Neural progenitor cell (in vitro differentiated cells): ENCODE results near the gene CASP7. TPM values are rescaled to one million over a fixed set of nuclear protein-coding genes. Genes with fewer than 3 reads are reported as not detected.

ENCODE experiments used
- DNase-seq: peaks from one replicate; pipeline ENCODE4 v3.0.0-alpha.2; 2016; ENCODE audit warnings: low spot score
- H2AFZ ChIP-seq: fragments of 200-600 bp; sonication (generic); replicated peaks from 2 replicates; pipeline ENCODE4 v1.6.1; 2016; ENCODE audit warnings: antibody characterized with exemption
- H3F3A ChIP-seq: fragments of 200-600 bp; sonication (generic); 2 replicates; pipeline ENCODE4 v1.6.1; 2016; ENCODE audit warnings: antibody characterized with exemption, low read depth
- H3K27ac ChIP-seq: fragments of 200-600 bp; sonication (generic); 2 replicates; pipeline ENCODE4 v1.5.1; 2016; ENCODE audit warnings: mild to moderate bottlenecking
- H3K27me3 ChIP-seq: fragments of 200-600 bp; sonication (generic); 2 replicates; pipeline ENCODE4 v1.6.1; 2016; ENCODE audit warnings: mild to moderate bottlenecking, moderate library complexity
- H3K36me3 ChIP-seq: fragments of 200-600 bp; sonication (generic); 2 replicates; pipeline ENCODE4 v1.5.1; 2016
- H3K4me1 ChIP-seq: fragments of 200-600 bp; sonication (generic); 2 replicates; pipeline ENCODE4 v1.6.1; 2016; ENCODE audit warnings: mixed run types
- H3K4me2 ChIP-seq: fragments of 200-600 bp; sonication (generic); 2 replicates; pipeline ENCODE4 v1.6.1; 2016
- H3K4me3 ChIP-seq: fragments of 200-600 bp; sonication (generic); 2 replicates; pipeline ENCODE4 v1.5.1; 2016
- H3K79me2 ChIP-seq: fragments of 200-600 bp; sonication (generic); 2 replicates; pipeline ENCODE4 v1.6.1; 2016; ENCODE audit warnings: low read depth
- H3K9ac ChIP-seq: fragments of 200-600 bp; sonication (generic); 2 replicates; pipeline ENCODE4 v1.6.1; 2016
- H3K9me3 ChIP-seq: fragments of 200-600 bp; sonication (generic); 2 replicates; pipeline ENCODE4 v1.5.1; 2016; ENCODE audit warnings: low read depth
- H4K20me1 ChIP-seq: fragments of 200-600 bp; sonication (generic); 2 replicates; pipeline ENCODE4 v1.6.1; 2016; ENCODE audit warnings: low read depth
- H3K27ac Mint-ChIP-seq: 3 replicates; pipeline ENCODE4 v1.8.0; 2021; ENCODE audit warnings: mixed read lengths
- H3K27me3 Mint-ChIP-seq: 2 replicates; pipeline ENCODE4 v1.8.0; 2022; ENCODE audit warnings: low read depth, mild to moderate bottlenecking, inconsistent platforms, moderate library complexity, mixed read lengths; ENCODE audit not compliant: insufficient read depth
- H3K36me3 Mint-ChIP-seq: 3 replicates; pipeline ENCODE4 v1.8.0; 2021; ENCODE audit warnings: mixed read lengths
- H3K4me1 Mint-ChIP-seq: 3 replicates; pipeline ENCODE4 v1.8.0; 2021; ENCODE audit warnings: mixed read lengths
- H3K4me3 Mint-ChIP-seq: 3 replicates; pipeline ENCODE4 v1.8.0; 2021; ENCODE audit warnings: mild to moderate bottlenecking, moderate library complexity, mixed read lengths
- H3K9me3 Mint-ChIP-seq: 3 replicates; pipeline ENCODE4 v1.8.0; 2020; ENCODE audit warnings: mixed read lengths
- EZH2 ChIP-seq: fragments of 200-600 bp; sonication (generic); IDR thresholded peaks from 2 replicates; pipeline ENCODE4 v1.6.1; 2017; ENCODE audit warnings: antibody characterized with exemption, mild to moderate bottlenecking, moderate library complexity
- EZH2phosphoT487 ChIP-seq: fragments of 200-600 bp; sonication (generic); IDR thresholded peaks from 2 replicates; pipeline ENCODE4 v1.6.1; 2017; ENCODE audit warnings: antibody characterized with exemption
- microRNA-seq: library from miRNA; unstranded; fragments of <30 nt; microRNA quantifications from one replicate; pipeline ENCODE4, GENCODE V29; 2016
- total RNA-seq: library from RNA; depleted of rRNA; stranded (reverse); fragments of >200 nt; gene quantifications from 2 replicates; pipeline ENCODE4 v1.2.3, GENCODE V29; 2015; ENCODE audit warnings: low replicate concordance
- TF ChIP-seq, protein P1 (sequence below): fragments of 200-600 bp; sonication (generic); IDR thresholded peaks from 2 replicates; pipeline ENCODE4 v1.5.1; 2017; ENCODE audit warnings: antibody characterized with exemption, mild to moderate bottlenecking

CASP7 gene
- total RNA-seq, 1 donor from 2014 or later: 18.9 TPM

GRCh38 chr10:113775686-113776294 is 96.1 kb downstream of the CASP7 start:
- no peaks in the 10 kb centered on the region for H3K27me3 ChIP-seq
- no peaks in the 10 kb centered on the region for H3K4me1 Mint-ChIP-seq
- no peaks in the 10 kb centered on the region for H3K36me3 ChIP-seq
- H3K36me3 Mint-ChIP-seq: no peaks in the 10 kb centered on the region
- peaks cover 2% of the 10 kb centered on the region for H3K27me3 Mint-ChIP-seq
- no peaks in the 10 kb centered on the region for H3F3A ChIP-seq
- DNase-seq: no peak
- TF ChIP-seq, protein P1, sequence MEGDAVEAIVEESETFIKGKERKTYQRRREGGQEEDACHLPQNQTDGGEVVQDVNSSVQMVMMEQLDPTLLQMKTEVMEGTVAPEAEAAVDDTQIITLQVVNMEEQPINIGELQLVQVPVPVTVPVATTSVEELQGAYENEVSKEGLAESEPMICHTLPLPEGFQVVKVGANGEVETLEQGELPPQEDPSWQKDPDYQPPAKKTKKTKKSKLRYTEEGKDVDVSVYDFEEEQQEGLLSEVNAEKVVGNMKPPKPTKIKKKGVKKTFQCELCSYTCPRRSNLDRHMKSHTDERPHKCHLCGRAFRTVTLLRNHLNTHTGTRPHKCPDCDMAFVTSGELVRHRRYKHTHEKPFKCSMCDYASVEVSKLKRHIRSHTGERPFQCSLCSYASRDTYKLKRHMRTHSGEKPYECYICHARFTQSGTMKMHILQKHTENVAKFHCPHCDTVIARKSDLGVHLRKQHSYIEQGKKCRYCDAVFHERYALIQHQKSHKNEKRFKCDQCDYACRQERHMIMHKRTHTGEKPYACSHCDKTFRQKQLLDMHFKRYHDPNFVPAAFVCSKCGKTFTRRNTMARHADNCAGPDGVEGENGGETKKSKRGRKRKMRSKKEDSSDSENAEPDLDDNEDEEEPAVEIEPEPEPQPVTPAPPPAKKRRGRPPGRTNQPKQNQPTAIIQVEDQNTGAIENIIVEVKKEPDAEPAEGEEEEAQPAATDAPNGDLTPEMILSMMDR: peak; percentile 28
- TF ChIP-seq EZH2: no peak
- no peak overlapping the region for H3K9ac ChIP-seq
- no peak overlapping the region for H3K4me3 ChIP-seq
- no peaks in the 10 kb centered on the region for H3K79me2 ChIP-seq
- H3K9me3 ChIP-seq: no peaks in the 10 kb centered on the region
- H3K4me2 ChIP-seq: no peak overlapping the region
- H3K4me3 Mint-ChIP-seq: no peak overlapping the region
- H3K9me3 Mint-ChIP-seq: no peaks in the 10 kb centered on the region
- H3K4me1 ChIP-seq: no peaks in the 10 kb centered on the region
- no peak overlapping the region for H3K27ac Mint-ChIP-seq
- H3K27ac ChIP-seq: no peak overlapping the region
- H2AFZ ChIP-seq: peak overlapping the region; percentile 60
- H4K20me1 ChIP-seq: no peaks in the 10 kb centered on the region

DNA sequence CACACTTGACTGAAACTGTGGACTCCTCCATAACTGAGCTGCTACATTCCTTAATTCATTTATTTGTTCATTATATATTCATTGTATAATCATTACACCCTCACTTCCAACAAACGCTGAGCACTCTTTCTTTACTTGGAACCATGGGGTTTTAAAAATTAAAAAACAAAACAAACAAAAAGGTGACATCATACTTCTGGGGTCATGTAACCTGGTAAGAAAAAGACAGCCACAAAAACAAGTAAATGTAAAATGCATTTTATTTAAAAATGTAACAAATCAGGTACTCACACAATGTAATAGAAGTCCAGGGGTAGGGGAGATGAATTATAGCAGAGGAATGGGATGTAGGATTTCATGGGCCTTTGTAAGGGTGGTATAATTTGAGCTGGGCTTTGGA is 96.8 kb downstream of the CASP7 start:
- Mint-ChIP-seq H3K36me3 (no peaks in the 10 kb centered on the region), H3K4me1 (no peaks in the 10 kb centered on the region), H3K27ac (no peak overlapping the region), H3K4me3 (no peak overlapping the region), H3K27me3 (peaks cover 2% of the 10 kb centered on the region), H3K9me3 (no peaks in the 10 kb centered on the region)
- Histone ChIP-seq H3F3A (no peaks in the 10 kb centered on the region), H3K9me3 (no peaks in the 10 kb centered on the region), H3K27ac (no peak overlapping the region), H3K4me1 (no peaks in the 10 kb centered on the region), H2AFZ (no peak overlapping the region), H3K9ac (no peak overlapping the region), H3K4me2 (no peak overlapping the region), H4K20me1 (no peaks in the 10 kb centered on the region), H3K4me3 (no peak overlapping the region), H3K79me2 (no peaks in the 10 kb centered on the region), H3K36me3 (no peaks in the 10 kb centered on the region), H3K27me3 (no peaks in the 10 kb centered on the region)
- no peak for DNase-seq
- TF ChIP-seq, protein P1: no peak
- TF ChIP-seq EZH2 (no peak), EZH2phosphoT487 (no peak)

Small RNA genes lying within 50 kb of the gene (microRNA-seq; reads per million reads assigned to microRNA genes)
- not detected for gene MIR4483

Other genes starting within 250 kb of the CASP7 start
- not detected in 2 replicates for gene HABP2, start 126.9 kb upstream of the CASP7 start, total RNA-seq
- gene NRAP, start 15.9 kb upstream of the CASP7 start, total RNA-seq: not detected in 2 replicates
- not detected in 2 replicates for gene PLEKHS1, start 71.8 kb downstream of the CASP7 start, total RNA-seq
- gene DCLRE1A, start 174.2 kb downstream of the CASP7 start, total RNA-seq: 24.0 and 35.9 TPM in 2 replicates
- 38.0 and 47.6 TPM in 2 replicates for gene NHLRC2, start 174.7 kb downstream of the CASP7 start, total RNA-seq